Tibial nerve (tissue), 3 donors: ENCODE data around the gene ASB16.

Experiments used
- POLR2A ChIP-seq, 2 donors: fragments of 450-650 bp; IDR thresholded peaks; one replicate each; pipeline ENCODE4 v1.6.1; 2017; ENCODE audit warnings: antibody characterized with exemption in 2 of 2, mild to moderate bottlenecking in 2 of 2, moderate library complexity in 2 of 2
- TF ChIP-seq, protein P1 (sequence below), 5 experiments: fragments of 200-600 bp in 3 of 5; fragments of 450-650 bp in 2 of 5; sonication (generic) in 3 of 5; IDR thresholded peaks; one replicate each; pipeline ENCODE4 v1.5.1; 2016 to 2019; ENCODE audit warnings: antibody characterized with exemption in 5 of 5, mild to moderate bottlenecking in 3 of 5, moderate library complexity in 2 of 5

DNA sequence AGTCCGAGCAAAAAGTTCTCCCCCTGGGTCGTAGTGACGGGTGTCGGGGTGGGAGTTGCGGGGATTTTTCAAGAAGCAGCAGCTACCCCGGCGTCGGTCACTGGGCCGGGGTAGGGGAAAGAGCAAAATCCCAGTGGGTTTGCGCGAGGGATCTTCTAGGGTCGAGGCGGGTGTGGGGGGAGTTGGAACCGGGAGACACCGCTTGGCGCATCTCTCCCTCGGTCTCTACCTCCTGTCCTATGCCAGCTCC lies 51.3 kb downstream of the ASB16 start:
- TF ChIP-seq, protein P1, sequence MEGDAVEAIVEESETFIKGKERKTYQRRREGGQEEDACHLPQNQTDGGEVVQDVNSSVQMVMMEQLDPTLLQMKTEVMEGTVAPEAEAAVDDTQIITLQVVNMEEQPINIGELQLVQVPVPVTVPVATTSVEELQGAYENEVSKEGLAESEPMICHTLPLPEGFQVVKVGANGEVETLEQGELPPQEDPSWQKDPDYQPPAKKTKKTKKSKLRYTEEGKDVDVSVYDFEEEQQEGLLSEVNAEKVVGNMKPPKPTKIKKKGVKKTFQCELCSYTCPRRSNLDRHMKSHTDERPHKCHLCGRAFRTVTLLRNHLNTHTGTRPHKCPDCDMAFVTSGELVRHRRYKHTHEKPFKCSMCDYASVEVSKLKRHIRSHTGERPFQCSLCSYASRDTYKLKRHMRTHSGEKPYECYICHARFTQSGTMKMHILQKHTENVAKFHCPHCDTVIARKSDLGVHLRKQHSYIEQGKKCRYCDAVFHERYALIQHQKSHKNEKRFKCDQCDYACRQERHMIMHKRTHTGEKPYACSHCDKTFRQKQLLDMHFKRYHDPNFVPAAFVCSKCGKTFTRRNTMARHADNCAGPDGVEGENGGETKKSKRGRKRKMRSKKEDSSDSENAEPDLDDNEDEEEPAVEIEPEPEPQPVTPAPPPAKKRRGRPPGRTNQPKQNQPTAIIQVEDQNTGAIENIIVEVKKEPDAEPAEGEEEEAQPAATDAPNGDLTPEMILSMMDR (IDR thresholded peaks at IDR 0.05) = no peak
- TF ChIP-seq POLR2A (IDR thresholded peaks at IDR 0.05) = peak in 1 of 2 donors; percentile 77
